ENCODE data around the gene DARS2. TPM values are rescaled to one million over a fixed set of nuclear protein-coding genes. Genes with fewer than 3 reads are reported as not detected.

Gene DARS2
- total RNA-seq, 2 experiments from 2014 or later: 45.6 to 74.8 TPM

- H3K4me3 ChIP-seq (ENCODE audit: low read depth, low read length, poor library complexity, severe bottlenecking): no peak overlapping the region
- no peaks in the 10 kb centered on the region for H3K9me3 ChIP-seq (ENCODE audit: low read length)
- CTCF ChIA-PET (ENCODE audit: unreplicated experiment): interaction anchor here (0.9 kb wide), 1 partner anchor 11 kb away, joined by 3 read pairs; no protein-coding TSS in a partner anchor
- BruUV-seq (replicated peaks): no TSS peak
- no peak overlapping the region for H3K4me2 ChIP-seq (ENCODE audit: low read length)
- peaks cover 9% of the 10 kb centered on the region for H3K4me1 ChIP-seq (ENCODE audit: insufficient read depth, low read length, poor library complexity, severe bottlenecking)
- H3K36me3 ChIP-seq (ENCODE audit: insufficient read depth, low read length): peaks cover 9% of the 10 kb centered on the region
- no peaks in the 10 kb centered on the region for H4K20me1 ChIP-seq (ENCODE audit: insufficient read depth, low read length)
- no peak for DNase-seq (ENCODE audit: low spot score)
- H3K27ac ChIP-seq (ENCODE audit: low read depth, low read length, poor library complexity, severe bottlenecking): no peak overlapping the region
- H3K9me2 ChIP-seq (ENCODE audit: insufficient read depth, low read length): no peaks in the 10 kb centered on the region
- peaks cover 5% of the 10 kb centered on the region; the same call in 1 of the 2 replicates for H3K79me2 ChIP-seq (ENCODE audit: insufficient read depth, low read depth, low read length)
- POLR2A ChIA-PET: no interaction called here
- intact Hi-C loops (cut with micrococcal nuclease; ENCODE audit: unreplicated experiment): no loop called here
- H2AFZ ChIP-seq (ENCODE audit: low read length): no peak overlapping the region
- TF ChIP-seq, protein P1, sequence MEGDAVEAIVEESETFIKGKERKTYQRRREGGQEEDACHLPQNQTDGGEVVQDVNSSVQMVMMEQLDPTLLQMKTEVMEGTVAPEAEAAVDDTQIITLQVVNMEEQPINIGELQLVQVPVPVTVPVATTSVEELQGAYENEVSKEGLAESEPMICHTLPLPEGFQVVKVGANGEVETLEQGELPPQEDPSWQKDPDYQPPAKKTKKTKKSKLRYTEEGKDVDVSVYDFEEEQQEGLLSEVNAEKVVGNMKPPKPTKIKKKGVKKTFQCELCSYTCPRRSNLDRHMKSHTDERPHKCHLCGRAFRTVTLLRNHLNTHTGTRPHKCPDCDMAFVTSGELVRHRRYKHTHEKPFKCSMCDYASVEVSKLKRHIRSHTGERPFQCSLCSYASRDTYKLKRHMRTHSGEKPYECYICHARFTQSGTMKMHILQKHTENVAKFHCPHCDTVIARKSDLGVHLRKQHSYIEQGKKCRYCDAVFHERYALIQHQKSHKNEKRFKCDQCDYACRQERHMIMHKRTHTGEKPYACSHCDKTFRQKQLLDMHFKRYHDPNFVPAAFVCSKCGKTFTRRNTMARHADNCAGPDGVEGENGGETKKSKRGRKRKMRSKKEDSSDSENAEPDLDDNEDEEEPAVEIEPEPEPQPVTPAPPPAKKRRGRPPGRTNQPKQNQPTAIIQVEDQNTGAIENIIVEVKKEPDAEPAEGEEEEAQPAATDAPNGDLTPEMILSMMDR (conservative IDR thresholded peaks at IDR 0.05; ENCODE audit: low read length): no peak
Measured at GRCh38 chr1:173894189-173894588, 69.7 kb downstream of the DARS2 start.

GRCh38 chr1:173900427-173900826 lies 76.0 kb downstream of the DARS2 start:
- POLR2A ChIA-PET: no interaction called here
- no peak for DNase-seq (ENCODE audit: low spot score)
- no peak overlapping the region for H3K4me2 ChIP-seq (ENCODE audit: low read length)
- BruUV-seq (replicated peaks): no TSS peak
- CTCF ChIA-PET (ENCODE audit: unreplicated experiment): no interaction called here
- intact Hi-C loops (cut with micrococcal nuclease; ENCODE audit: unreplicated experiment): no loop called here
- H3K36me3 ChIP-seq (ENCODE audit: insufficient read depth, low read length): peaks cover 4% of the 10 kb centered on the region; the same call in 1 of the 2 replicates
- no peak overlapping the region for H3K27ac ChIP-seq (ENCODE audit: low read depth, low read length, poor library complexity, severe bottlenecking)
- H3K79me2 ChIP-seq (ENCODE audit: insufficient read depth, low read depth, low read length): peaks cover 5% of the 10 kb centered on the region; the same call in 1 of the 2 replicates
- H4K20me1 ChIP-seq (ENCODE audit: insufficient read depth, low read length): no peaks in the 10 kb centered on the region
- H2AFZ ChIP-seq (ENCODE audit: low read length): no peak overlapping the region
- no peaks in the 10 kb centered on the region for H3K9me3 ChIP-seq (ENCODE audit: low read length)
- no peak overlapping the region for H3K4me3 ChIP-seq (ENCODE audit: low read depth, low read length, poor library complexity, severe bottlenecking)
- TF ChIP-seq, protein P1 (conservative IDR thresholded peaks at IDR 0.05; ENCODE audit: low read length): no peak
- TF ChIP-seq EZH2phosphoT487 (IDR thresholded peaks at IDR 0.05; ENCODE audit: borderline replicate concordance, low read depth, low read length): no peak
- H3K9me2 ChIP-seq (ENCODE audit: insufficient read depth, low read length): no peaks in the 10 kb centered on the region
- peaks cover 9% of the 10 kb centered on the region for H3K4me1 ChIP-seq (ENCODE audit: insufficient read depth, low read length, poor library complexity, severe bottlenecking)

- ChIA-PET CTCF (ENCODE audit: unreplicated experiment) (no interaction called here), POLR2A (interaction anchor here (0.7 kb wide), 1 partner anchor 41 kb away, joined by 4 read pairs; no protein-coding TSS in a partner anchor)
- Histone ChIP-seq H2AFZ (ENCODE audit: low read length) (no peak overlapping the region), H3K9me3 (ENCODE audit: low read length) (no peaks in the 10 kb centered on the region), H3K4me3 (ENCODE audit: low read depth, low read length, poor library complexity, severe bottlenecking) (no peak overlapping the region), H3K79me2 (ENCODE audit: insufficient read depth, low read depth, low read length) (peaks cover 5% of the 10 kb centered on the region; the same call in 1 of the 2 replicates), H3K36me3 (ENCODE audit: insufficient read depth, low read length) (no peaks in the 10 kb centered on the region), H4K20me1 (ENCODE audit: insufficient read depth, low read length) (no peaks in the 10 kb centered on the region), H3K27ac (ENCODE audit: low read depth, low read length, poor library complexity, severe bottlenecking) (no peak overlapping the region), H3K4me1 (ENCODE audit: insufficient read depth, low read length, poor library complexity, severe bottlenecking) (peaks cover 9% of the 10 kb centered on the region), H3K9me2 (ENCODE audit: insufficient read depth, low read length) (no peaks in the 10 kb centered on the region), H3K4me2 (ENCODE audit: low read length) (no peak overlapping the region)
- no peak for DNase-seq (ENCODE audit: low spot score)
- intact Hi-C loops (cut with micrococcal nuclease; ENCODE audit: unreplicated experiment): no loop called here
- TF ChIP-seq, protein P1 (conservative IDR thresholded peaks at IDR 0.05; ENCODE audit: low read length): no peak
- no peak for TF ChIP-seq EZH2phosphoT487 (IDR thresholded peaks at IDR 0.05; ENCODE audit: borderline replicate concordance, low read depth, low read length)
- no TSS peak for BruUV-seq (replicated peaks)
Measured at GRCh38 chr1:173900992-173901391, 76.5 kb downstream of the DARS2 start.
